Sigmoid colon (tissue), 7 donors: Measurements from ENCODE around the gene ARHGDIB. TPM values are rescaled to one million over a fixed set of nuclear protein-coding genes. Genes with fewer than 3 reads are reported as not detected.

Experiments
- DNase-seq: peaks from one replicate; pipeline ENCODE4 v3.0.0-alpha.2; 2019
- H3K27ac ChIP-seq, 4 donors: fragments of 200-600 bp; sonication (generic); one replicate each; pipeline ENCODE4 v1.5.1; 2016 to 2019; ENCODE audit warnings: mild to moderate bottlenecking in 1 of 4
- H3K27me3 ChIP-seq, 3 donors: fragments of 200-600 bp; sonication (generic); one replicate each; pipeline ENCODE4 v1.5.1; 2019; ENCODE audit warnings: mild to moderate bottlenecking in 1 of 3
- H3K36me3 ChIP-seq, 4 donors: fragments of 200-600 bp; sonication (generic); one replicate each; pipeline ENCODE4 v1.5.1; 2016 to 2019
- H3K4me1 ChIP-seq, 4 donors: fragments of 200-600 bp; sonication (generic); one replicate each; pipeline ENCODE4 v1.5.1; 2017 to 2019
- H3K4me3 ChIP-seq, 4 donors: fragments of 200-600 bp; sonication (generic); one replicate each; pipeline ENCODE4 v1.5.1; 2017 to 2019; ENCODE audit warnings: mild to moderate bottlenecking in 2 of 4, moderate library complexity in 1 of 4
- H3K9me3 ChIP-seq, 4 donors: fragments of 200-600 bp in 3 of 4; sonication (generic) in 3 of 4; one replicate each; pipeline versions ENCODE4 v1.5.1 to v1.6.1; 2013 to 2019
- CTCF ChIP-seq, 4 experiments: fragments of 450-650 bp in 3 of 4; fragments of 200-600 bp in 1 of 4; IDR thresholded peaks; one replicate each; pipeline ENCODE4 v1.5.1; 2016 to 2019; ENCODE audit warnings: antibody characterized with exemption in 4 of 4, mild to moderate bottlenecking in 3 of 4, moderate library complexity in 2 of 4
- EP300 ChIP-seq, 4 donors: sonication (generic); formaldehyde crosslinking; IDR thresholded peaks; one replicate each; pipeline ENCODE4 v1.6.1; 2017; ENCODE audit warnings: antibody characterized with exemption in 4 of 4
- POLR2A ChIP-seq, 2 donors: fragments of 450-650 bp; IDR thresholded peaks; one replicate each; pipeline ENCODE4 v1.6.1; 2016; ENCODE audit warnings: antibody characterized with exemption in 2 of 2, mild to moderate bottlenecking in 2 of 2, moderate library complexity in 2 of 2
- POLR2AphosphoS5 ChIP-seq, 4 donors: sonication (generic); formaldehyde crosslinking; IDR thresholded peaks; one replicate each; pipeline ENCODE4 v1.6.1; 2017; ENCODE audit warnings: antibody characterized with exemption in 4 of 4
- WGBS, 2 donors: extraction: QIAGEN DNeasy Blood & Tissue Kit; methylation state at CpG; one replicate each; pipeline ENCODE4 v1.1.7; 2013; 5-methylcytosine and 5-hydroxymethylcytosine counted together
- intact Hi-C: fragments of 100-400 bp; cut with DNase I; formaldehyde crosslinking; loops from one replicate; pipeline ENCODE4 v1.15.1; 2023
- polyA plus RNA-seq, 3 donors: library from polyadenylated mRNA; stranded (reverse); fragments of 200-250 nt; gene quantifications; one replicate each; pipeline ENCODE4 v1.2.3, GENCODE V29; 2013
- total RNA-seq, 4 donors: library from RNA; depleted of rRNA; stranded (reverse); fragments of >200 nt; gene quantifications; one replicate each; pipeline ENCODE4 v1.1.0, GENCODE V29; 2016
- donor health status: healthy with polysubstance abuse.
- donor health status: Bipolar disorder and iron deficiency.
- donor health status: healthy.

Gene ARHGDIB
- total and polyA plus RNA-seq, 7 donors: 21.0 to 304 (median 71.4) TPM

DNA sequence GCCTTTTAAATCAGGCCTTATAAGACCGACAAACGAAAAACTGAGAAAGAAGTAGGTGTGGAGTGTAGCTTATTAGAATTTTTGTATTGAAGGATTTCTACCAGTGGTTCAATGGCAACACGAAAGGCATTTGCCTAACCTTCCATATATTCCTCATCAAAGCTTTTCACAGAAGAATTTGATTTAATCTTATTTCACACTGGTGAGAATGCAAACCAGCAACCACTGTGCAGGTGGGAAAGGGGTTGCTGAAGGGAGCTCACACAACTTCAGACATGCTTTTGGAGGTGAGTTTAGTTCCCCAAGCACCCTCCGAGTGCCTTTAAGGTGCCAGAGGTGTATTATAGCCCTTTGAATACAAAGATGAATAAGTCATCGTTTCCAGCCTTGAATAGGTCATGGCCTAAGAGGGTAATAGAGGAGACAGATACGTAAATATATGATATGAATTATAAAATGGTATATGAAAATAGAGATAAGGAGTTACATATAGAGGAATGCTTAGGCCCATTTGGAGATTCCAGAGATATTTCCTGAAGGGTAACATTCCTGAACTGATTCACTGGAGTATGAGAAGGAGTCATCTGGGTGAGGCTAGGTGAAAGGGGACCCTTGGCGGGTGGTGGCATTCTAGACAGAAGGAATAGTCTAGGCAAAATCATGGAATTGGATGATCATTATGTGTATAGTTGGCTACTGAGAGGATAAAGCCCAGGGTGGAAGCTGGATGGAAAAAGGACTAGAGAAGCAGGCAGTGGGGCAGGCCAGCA, 29.4 kb downstream of the ARHGDIB start:
- Histone ChIP-seq H3K27me3 (no peaks in the 10 kb centered on the region), H3K36me3 (no peaks in the 10 kb centered on the region), H3K9me3 (no peaks in the 10 kb centered on the region), H3K27ac (peak overlapping the region in 2 of 4 donors; percentile 1 to 29), H3K4me1 (peaks cover 0 to 32% (median 18%) of the 10 kb centered on the region in 4 donors), H3K4me3 (no peak overlapping the region)
- 95 to 97% methylated on average over 7 of the region's 7 CpGs for WGBS, 2 donors
- DNase-seq: no peak
- intact Hi-C loops: no loop called here
- TF ChIP-seq EP300 (IDR thresholded peaks at IDR 0.05) (no peak), POLR2AphosphoS5 (IDR thresholded peaks at IDR 0.05) (no peak), CTCF (IDR thresholded peaks at IDR 0.05) (no peak), POLR2A (IDR thresholded peaks at IDR 0.05) (no peak)

DNA sequence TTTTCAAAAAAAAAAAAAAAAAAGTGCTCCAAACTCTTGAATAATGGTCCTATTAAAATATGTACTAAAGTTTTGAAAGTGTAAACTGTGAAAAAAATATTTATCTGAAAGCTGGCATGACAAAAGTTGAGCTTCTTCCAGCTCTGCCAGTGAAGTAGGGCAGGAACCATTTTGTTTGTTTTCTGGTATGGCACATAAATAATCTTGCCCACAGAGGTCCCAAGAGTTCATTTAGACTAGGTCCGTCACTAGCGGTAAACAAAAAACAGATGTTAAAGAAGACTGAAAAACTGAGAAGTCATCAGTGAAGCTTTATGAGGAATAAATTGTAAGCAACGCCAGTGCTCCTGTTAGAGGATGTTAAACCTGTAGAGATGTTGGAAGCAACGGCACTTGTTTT, 30.0 kb downstream of the ARHGDIB start:
- no peaks in the 10 kb centered on the region for H3K27me3 ChIP-seq
- H3K27ac ChIP-seq: peak overlapping the region in 2 of 4 donors; percentile 1 to 29
- H3K4me3 ChIP-seq: no peak overlapping the region
- TF ChIP-seq CTCF (IDR thresholded peaks at IDR 0.05) (no peak), EP300 (IDR thresholded peaks at IDR 0.05) (no peak), POLR2A (IDR thresholded peaks at IDR 0.05) (no peak), POLR2AphosphoS5 (IDR thresholded peaks at IDR 0.05) (no peak)
- intact Hi-C loops: no loop called here
- no peaks in the 10 kb centered on the region for H3K9me3 ChIP-seq
- 84 to 88% methylated on average over 4 of the region's 4 CpGs for WGBS, 2 donors
- DNase-seq: no peak
- H3K4me1 ChIP-seq: peaks cover 0 to 31% (median 18%) of the 10 kb centered on the region in 4 donors
- H3K36me3 ChIP-seq: no peaks in the 10 kb centered on the region

GRCh38 chr12:14930299-14930698, 31.1 kb downstream of the ARHGDIB start:
- intact Hi-C loops: no loop called here
- peak overlapping the region in 1 of 4 donors; percentile 56 for H3K27ac ChIP-seq
- H3K36me3 ChIP-seq: no peaks in the 10 kb centered on the region
- H3K4me3 ChIP-seq: no peak overlapping the region
- no peaks in the 10 kb centered on the region for H3K27me3 ChIP-seq
- peak in 1 of 4 experiments; percentile 12 for TF ChIP-seq CTCF (IDR thresholded peaks at IDR 0.05)
- TF ChIP-seq EP300 (IDR thresholded peaks at IDR 0.05): no peak
- no peak for DNase-seq
- H3K4me1 ChIP-seq: peaks cover 0 to 28% (median 18%) of the 10 kb centered on the region in 4 donors
- H3K9me3 ChIP-seq: no peaks in the 10 kb centered on the region

- TF ChIP-seq EP300 (IDR thresholded peaks at IDR 0.05) (no peak), POLR2A (IDR thresholded peaks at IDR 0.05) (no peak), POLR2AphosphoS5 (IDR thresholded peaks at IDR 0.05) (no peak)
- Histone ChIP-seq H3K36me3 (no peaks in the 10 kb centered on the region), H3K27ac (peak overlapping the region in 2 of 4 donors; percentile 0 to 56), H3K9me3 (no peaks in the 10 kb centered on the region), H3K4me1 (peaks cover 0 to 25% (median 18%) of the 10 kb centered on the region in 4 donors), H3K4me3 (no peak overlapping the region), H3K27me3 (no peaks in the 10 kb centered on the region)
- no peak for DNase-seq
- intact Hi-C loops: no loop called here
- 15 to 62% methylated on average over 4 of the region's 4 CpGs for WGBS, 2 donors
Observed at GRCh38 chr12:14928931-14929330, 32.5 kb downstream of the ARHGDIB start.

DNA sequence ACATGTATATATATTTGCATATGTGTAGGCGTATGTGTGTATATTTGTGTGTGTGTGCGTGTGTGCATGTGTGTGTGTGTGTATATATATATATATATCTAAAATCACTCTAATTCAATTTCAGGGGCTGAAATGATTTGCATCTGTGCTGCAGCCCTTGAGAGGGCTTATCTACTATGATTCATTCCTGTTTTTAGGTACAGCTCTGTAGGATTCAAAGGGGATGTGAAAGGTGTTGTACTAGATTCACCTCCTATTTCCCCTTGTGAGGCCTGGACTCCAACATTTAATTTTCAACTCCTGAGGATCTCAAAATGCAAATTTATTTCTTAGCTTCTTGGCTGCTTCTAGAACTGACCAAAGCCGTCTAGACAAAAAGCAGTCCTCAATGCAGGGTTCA, 34.1 kb downstream of the ARHGDIB start:
- intact Hi-C loops: no loop called here

More for the DNA sequence above, 34.1 kb downstream of the ARHGDIB start:
- H3K36me3 ChIP-seq: no peaks in the 10 kb centered on the region
- H3K4me3 ChIP-seq: no peak overlapping the region
- peaks cover 0 to 25% (median 18%) of the 10 kb centered on the region in 4 donors for H3K4me1 ChIP-seq
- H3K9me3 ChIP-seq: no peaks in the 10 kb centered on the region
- WGBS, 2 donors: 88 to 93% methylated on average over 3 of the region's 3 CpGs
- no peak overlapping the region for H3K27ac ChIP-seq
- no peaks in the 10 kb centered on the region for H3K27me3 ChIP-seq
- TF ChIP-seq EP300 (IDR thresholded peaks at IDR 0.05) (no peak), POLR2AphosphoS5 (IDR thresholded peaks at IDR 0.05) (no peak), POLR2A (IDR thresholded peaks at IDR 0.05) (no peak), CTCF (IDR thresholded peaks at IDR 0.05) (no peak)
- no peak for DNase-seq
